GM18517 (cell line): ENCODE results near the gene MYH14.

Source experiments
- ATAC-seq: cut with Tn5 transposase; IDR thresholded peaks from one replicate; pipeline ENCODE4 v1.9.1; 2021; ENCODE audit warnings: mild to moderate bottlenecking, moderate library complexity; ENCODE audit not compliant: unreplicated experiment

Gene MYH14

DNA sequence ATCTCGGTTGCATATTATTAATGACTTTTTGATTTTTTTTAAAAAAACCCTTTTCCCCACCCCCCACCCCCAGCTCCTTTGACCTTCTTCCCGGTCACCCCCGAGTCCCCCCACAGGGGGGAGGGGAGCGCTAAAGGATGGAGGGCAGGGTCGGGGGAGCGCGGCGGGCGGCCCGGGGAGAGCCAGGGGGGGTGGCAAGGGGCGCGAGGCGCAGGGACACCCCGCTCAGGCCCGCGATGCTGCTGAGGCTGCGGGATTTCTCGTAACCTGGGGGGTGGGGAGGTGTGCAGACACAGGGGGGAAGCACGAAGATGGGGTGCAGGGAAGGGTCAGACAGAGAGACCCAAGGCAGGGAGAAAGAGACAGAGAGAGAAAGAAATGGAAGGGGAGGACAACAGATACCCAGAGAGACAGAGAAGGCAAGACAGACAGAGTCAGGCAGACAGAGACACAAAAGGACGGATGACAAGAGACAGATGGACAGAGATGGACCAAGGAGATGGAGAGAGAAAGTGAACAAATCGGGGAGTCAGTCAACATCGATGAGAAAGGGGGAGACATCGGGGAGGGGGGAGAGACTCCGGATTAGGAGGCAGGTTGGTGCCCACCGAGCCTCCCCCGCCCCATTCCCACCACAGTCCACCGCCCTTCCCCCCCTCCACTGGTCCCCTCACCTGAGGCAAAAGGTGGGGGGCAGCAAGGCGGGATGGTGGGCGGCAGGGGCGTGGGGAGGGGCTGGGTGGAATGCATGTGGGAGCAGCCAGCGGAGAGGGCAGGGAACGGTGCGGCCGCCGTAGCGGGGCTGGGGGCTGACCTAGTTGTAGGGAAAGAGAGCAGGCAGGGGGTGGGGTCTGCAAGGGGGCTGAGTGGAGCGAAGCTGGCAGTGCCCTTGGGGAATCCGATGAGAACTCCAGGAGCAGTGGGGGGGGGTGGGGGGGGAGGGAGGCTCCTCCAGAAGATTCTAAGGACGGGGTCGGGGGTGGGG, 111.6 kb downstream of the MYH14 start:
- no peak for ATAC-seq

DNA sequence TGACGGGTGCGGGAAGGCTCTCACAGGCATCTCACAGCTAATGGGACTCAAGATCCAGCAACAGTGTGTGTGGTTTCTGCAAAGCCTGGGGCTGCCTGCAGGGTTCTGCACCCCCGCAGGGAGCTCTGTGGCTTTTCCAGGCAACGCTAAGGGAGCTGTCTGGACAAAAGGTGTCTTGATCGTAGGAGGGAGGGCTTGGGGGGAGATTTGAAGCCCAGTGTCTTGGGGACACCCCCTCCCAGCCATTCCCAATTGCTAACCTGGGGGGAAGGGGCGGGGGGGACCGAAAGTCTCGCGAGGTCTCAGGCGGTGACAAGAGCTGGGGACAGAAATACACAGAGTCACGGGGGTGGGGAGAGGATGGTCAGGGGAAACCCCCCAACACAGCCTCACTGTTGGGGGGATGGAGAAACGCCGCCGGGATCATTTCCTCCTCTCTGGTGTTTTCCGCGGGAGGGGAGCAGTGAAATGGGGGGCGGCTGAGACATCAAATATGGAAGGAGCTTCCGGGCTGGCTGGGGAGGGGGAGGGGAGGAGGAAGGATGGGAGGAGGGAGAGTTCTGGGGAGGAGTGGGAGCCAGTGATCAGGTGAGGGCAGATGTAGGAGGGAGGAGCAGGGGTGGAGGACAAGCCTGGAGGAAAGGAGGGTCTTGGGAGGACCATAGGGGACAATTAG, 112.5 kb downstream of the MYH14 start:
- no peak for ATAC-seq

DNA sequence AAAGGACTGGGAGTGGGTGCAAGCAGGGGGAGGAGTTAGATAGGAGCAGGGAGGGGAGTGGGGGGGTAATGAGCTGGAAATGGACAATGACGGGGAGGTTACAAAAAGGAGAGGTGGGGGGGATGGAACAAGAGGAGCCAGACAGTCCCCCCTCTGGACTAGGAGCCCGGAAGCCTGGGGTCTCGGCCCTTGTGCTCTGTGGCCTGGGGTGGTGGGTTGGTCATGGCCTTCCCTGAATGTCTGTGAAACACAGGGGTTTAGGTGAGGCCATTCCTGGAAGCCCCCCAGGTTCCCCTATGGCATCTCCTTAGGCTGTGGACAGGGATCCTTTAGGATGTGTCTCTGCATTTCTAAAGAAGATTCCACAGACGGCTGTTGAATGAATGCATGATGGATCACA, 113.7 kb downstream of the MYH14 start:
- no peak for ATAC-seq

DNA sequence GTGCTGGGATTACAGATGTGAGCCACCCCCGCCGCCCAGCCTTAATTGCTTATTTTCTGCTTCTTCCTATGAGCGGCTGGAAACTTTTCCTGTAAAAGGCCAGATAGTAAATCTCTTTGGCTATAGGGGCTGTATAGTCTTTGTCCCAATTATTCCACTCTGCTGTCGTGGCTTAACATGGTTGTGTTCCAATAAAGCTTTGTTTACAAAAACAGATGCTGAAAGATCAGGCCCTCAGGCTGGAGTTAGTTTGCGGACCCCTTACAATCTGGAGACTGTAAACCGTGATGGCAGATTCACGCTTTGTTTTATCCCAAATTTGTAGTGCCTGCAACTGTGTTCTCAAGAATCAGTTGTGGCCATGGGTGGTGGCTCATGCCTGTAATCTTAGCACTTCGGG, 115.0 kb downstream of the MYH14 start:
- no peak for ATAC-seq

DNA sequence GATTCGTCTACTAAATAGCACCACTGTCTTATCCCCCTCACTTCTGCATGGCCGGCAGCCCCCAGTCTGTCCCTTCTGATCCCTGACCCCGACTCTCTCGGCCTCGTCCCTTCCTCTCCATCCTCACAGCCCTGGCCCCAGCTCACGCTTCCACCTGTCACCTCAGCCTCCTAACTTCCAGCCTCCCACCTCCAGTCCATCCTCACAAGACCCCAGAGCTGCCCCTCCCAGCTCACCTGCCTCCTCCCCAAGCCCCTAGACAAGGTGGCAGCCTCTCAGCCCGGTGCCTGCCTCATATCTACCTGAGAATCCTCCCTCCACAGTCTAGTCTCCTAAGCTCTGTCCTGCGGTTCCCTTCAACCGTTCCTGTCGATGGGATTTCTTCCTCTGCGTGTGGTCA, 115.7 kb downstream of the MYH14 start:
- ATAC-seq = no peak

DNA sequence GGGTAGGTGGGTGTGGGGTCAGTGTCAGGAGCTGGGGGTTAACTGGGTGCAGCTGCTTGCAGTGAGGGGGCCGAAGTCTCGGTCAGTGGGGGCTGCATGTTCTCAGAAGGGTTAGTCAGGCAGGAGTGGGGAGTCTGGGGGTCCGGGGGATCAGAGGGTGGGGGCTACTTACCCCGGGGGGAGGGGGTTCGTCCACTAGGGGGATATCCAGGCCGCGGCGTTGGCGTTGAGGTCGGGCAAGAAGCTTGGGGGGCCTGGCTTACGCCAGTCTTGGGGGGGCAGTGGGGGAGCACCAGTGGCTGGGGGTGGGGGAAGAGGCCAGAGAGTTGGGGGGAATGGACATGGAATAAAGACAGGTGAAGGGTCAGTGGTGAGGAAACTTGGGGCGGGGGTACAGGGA, 116.6 kb downstream of the MYH14 start:
- no peak for ATAC-seq

DNA sequence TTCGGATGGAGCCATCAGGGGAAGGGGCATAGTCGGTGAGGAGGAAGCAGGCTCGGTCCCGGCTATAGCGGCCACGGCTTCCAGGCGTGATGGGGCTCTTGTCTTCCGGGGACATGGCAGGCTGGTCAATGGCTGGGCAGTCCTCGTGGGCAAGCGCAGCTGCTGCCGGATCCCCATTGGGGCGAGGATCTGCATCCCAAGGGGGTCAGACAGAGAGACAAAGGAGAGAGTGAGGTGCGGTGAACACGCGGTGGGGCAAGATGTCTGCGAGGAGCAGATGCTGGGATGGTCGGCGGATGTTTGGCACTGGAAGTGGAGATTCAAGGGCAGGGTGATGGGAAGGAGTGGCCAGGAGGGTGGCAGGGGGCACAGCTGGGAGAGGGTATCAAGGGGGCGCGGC, 117.2 kb downstream of the MYH14 start:
- ATAC-seq = no peak

DNA sequence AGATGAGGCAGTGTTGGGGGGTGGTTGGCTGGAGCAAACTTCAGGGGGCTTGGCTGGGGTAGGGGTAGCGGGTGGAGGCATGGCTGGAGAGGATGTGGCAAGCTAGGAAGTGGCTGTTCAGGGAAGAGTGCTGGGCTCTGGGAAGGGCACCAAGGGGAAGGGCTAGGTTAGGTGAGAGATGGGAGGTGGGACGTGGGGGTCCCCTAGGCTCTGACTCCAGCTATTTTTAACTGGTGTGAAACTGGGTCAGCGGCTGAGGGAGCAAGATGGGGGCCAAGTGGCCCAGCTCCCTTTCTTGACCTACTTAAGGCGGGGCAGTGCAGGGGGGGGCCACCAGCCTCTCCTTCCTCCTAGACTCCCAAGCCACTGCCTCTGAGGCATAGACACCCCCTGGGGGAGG, 118.4 kb downstream of the MYH14 start:
- ATAC-seq = no peak

DNA sequence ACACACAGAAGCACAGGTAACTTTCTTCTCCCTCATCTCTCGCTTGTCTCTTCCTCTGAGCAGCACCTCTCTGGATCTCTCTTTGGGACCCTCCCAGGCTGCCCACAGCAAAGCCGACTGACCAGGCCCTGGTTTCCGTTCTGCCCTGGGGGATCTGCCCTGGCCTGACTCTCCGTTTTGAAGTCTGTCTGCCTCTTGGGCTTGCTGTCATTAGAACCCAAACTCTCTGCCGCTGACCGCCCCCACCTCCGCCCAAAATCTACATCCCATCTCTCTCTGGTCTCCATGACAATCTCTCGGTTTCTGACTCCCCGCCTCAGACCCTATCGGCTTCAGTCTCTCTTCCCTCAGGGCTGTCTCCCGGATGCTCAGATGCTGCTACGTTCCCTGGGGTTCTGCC, 118.8 kb downstream of the MYH14 start:
- ATAC-seq = no peak

DNA sequence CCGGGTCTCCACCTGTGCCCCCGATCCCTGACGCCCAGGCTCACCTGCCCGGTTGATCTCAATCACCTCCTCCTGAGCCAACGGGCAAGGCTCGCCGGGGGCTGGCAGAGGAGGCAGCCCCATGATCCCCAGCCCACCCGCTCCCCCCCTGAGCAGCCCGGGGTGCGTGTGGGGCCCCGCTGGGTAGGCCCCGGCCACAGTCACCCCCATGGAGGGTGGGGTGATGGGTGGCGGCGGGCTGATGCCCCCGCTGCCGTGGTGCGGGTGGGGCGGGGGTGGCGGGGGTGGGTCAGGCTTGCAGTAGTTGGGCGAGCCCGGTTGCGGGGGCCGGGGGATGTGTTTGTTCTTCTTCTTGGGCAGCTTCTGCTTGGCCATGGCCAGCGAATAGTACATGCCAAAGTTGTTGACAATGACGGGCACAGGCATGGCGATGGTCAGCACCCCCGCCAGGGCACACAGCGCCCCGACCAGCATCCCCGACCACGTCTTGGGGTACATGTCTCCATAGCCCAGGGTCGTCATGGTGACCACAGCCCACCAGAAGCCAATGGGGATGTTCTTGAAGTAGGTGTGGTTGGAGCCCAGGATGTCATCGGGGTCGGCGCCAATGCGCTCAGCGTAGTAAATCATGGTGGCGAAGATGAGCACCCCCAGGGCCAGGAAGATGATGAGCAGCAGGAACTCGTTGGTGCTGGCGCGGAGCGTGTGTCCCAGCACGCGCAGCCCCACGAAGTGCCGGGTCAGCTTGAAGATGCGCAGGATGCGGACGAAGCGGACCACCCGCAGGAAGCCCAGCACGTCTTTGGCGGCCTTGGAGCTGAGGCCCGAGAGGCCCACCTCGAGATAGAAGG, 119.7 kb downstream of the MYH14 start:
- no peak for ATAC-seq

DNA sequence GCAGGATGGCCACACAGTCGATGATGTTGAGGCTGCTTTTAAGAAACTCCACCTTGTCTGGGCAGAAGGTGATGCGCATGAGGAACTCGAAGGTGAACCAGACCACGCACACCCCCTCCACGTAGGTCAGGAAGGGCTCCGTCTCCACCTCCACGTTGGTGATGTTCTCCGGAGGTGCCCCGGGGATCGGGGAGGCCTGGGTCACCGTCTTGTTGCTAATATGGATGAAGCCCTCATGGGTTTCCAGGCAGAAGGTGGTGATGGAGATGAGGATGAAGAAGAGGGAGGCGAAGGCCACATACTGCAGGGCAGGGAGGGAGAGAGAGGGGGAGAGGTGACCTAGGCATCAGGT, 120.3 kb downstream of the MYH14 start:
- no peak for ATAC-seq

DNA sequence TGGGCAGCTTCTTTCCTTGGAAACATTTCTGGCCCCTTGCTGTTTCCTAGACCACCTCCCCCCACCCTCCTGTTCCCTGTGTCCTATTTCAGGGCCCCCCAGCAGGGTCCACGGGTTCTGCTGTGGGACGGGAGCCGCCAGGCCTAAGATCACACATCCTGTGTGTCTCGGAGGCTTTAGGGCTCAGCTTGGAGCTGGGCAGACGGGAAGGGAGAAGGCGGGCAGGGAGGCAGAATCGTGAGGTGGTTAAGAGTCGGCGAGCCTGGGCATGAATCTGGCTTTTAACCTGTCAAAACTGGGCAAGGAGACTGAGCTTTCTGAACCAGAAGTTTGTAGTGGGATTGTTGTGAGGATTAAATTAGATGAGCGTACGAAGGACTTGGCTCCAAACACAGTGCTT, 120.9 kb downstream of the MYH14 start:
- no peak for ATAC-seq

DNA sequence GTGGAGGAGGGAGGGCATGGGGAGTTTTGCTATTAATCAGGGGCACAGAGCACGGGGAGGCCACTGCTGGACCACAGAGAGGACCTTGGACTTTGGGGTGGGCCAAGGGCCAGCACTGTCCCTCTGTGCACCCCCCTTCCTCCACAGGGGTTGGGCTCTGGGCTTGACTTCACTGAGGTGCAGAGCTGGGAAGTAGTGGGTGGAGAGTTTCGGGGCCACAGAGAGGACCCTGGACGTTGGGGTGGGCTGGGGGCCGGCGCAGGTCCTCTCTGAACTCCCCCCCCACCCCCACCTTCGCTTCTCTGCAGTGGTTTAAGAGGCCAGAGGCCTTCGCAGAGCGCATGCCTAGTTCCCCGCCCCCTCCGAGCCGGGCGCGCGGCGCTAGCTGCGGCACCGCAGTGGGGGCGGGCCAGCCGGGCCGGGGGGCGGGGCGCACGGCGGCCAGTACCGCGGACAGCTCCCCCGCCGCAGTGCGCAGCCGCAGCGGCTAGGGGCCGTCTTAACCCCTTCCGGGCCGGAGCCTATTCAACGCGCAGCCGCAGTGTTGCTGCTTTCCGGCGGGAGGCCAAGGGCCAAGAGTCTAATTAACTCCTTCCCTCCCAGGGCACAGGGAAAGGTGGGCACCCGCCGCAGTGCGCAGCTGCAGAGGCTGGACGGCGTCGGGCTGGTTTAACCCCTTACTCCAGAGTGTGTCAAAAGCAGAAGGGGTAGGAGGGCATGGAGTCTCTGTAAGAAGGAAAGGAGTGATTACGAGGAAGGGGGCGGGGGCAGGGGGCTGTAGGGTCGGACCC, 122.1 kb downstream of the MYH14 start:
- ATAC-seq = no peak

DNA sequence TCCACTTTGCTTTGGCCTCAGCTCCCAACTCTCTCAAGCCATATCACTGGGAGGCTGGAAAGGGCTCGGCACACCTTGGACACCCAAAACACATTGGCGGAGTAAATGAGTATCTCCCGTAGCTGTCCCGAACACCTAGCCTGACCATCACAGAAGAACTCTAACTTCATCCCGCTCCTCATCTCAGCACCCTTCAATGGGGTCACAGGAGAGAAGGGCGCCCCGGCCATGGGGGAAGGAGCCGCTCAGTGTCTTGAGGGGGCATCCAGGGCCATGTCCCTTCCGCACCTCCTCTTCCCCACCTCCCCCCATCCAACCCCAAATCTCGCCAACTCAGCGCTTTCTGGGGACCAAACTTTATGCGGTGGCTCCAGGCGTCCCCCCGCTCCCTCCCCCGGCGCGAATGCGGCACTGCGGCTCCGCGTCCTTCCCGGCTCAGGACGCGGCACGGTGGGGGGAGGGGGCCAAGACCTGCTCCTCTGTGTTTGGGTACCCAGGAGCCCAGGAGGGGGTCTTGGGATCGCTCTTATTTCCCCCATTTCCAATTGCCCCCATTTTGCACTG, 122.8 kb downstream of the MYH14 start:
- no peak for ATAC-seq

DNA sequence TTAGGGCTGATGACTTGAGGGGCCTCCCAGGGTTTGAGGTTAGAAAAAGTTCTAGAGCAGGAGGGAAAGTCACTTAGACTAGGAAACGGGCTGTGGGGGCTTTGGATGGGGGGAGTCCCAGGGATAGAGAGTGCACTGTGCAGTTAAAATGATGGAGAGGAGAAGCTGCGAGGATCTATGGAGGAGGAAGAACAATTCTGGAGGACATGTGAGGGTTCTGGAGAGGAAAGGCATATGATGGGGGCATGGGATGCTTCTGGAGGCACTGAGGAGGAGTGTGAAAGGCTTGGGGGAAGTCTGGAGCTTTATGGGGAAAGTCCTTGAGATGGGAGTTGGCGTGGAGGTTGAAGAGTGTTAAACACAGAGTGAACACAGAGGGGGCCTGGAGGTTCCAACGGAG, 123.6 kb downstream of the MYH14 start:
- ATAC-seq = no peak

DNA sequence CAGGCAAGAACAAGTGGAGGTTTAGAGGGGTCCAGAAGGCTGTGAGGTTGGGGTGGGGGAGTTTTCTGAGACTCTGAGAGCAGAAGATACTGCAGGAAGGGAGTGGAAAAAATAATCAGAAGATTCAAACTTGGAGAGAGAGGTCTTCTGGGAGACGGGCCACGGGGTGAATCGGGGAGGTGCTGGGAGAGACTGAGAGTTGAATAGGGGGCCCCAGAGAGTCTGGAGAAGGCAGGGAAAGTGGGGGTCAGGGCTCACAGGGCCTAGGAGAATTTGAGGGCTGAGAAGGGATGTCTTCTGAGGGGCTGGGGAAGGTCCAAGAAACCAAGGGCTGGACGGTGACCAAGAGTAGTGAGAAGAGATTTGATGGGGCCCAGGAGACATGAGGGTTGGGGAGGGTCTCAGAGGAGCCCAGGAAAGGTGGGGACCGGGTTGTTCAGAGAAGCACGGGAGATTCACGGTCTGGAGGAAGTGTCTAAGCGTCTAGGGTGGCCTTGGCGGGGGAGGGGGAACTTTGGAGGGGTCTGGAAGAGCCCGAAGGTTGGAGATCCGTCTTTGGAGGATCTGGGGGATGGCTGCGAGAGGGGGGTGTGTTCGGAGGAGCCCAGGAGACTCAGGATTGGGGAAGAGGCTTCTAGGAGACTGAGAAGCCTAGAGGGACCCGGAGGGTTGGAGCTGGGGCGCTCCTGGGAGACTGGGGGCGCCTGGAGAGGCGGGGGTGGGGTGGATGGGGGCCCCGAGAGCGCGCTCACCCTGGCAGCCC, 124.2 kb downstream of the MYH14 start:
- ATAC-seq = no peak

DNA sequence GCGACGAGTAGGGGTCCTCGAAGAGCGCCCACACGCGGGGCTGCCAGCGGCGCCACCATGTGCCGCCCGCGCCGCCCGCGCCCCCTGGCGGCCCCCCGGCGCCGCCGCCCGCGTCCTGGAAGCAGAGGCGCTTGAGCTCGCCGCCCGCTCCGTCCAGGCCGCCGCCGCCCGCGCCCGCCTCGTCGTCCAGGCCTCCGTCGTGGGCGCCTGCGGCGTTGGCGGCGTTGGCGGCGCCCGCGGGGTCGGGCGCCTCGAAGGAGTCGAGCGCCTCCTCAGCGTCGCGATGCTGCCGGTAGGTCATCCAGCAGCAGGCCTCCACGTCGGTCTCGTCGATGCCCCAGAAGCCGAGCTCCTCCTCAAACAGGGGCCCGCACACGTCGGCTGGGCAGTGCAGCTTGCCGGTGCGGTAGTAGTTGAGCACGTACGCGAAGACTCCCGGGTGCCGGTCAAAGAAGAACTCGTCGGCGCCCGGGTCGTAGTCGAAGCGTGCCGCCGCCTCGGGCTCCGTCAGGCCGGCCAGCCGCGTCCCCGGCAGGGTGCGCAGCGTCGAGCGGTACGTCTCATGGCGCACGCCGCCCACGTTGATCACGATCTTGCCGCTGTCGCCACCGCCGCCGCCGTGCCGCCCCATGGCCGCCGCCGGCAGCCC, 124.9 kb downstream of the MYH14 start:
- no peak for ATAC-seq

DNA sequence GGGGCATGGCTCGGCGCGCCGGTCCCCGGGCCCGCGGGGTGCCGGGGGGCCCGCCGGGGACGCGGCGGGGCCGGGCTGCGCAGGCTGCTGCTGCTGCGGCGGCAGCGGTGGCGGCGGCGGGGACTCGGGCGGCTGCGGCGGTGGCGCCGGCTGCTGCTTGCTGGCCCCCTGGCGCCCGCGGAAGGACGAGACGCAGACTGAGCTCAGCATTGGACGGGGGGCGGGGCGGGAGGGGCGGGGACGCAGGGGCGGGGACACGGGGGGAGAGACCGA, 125.4 kb downstream of the MYH14 start:
- no peak for ATAC-seq

DNA sequence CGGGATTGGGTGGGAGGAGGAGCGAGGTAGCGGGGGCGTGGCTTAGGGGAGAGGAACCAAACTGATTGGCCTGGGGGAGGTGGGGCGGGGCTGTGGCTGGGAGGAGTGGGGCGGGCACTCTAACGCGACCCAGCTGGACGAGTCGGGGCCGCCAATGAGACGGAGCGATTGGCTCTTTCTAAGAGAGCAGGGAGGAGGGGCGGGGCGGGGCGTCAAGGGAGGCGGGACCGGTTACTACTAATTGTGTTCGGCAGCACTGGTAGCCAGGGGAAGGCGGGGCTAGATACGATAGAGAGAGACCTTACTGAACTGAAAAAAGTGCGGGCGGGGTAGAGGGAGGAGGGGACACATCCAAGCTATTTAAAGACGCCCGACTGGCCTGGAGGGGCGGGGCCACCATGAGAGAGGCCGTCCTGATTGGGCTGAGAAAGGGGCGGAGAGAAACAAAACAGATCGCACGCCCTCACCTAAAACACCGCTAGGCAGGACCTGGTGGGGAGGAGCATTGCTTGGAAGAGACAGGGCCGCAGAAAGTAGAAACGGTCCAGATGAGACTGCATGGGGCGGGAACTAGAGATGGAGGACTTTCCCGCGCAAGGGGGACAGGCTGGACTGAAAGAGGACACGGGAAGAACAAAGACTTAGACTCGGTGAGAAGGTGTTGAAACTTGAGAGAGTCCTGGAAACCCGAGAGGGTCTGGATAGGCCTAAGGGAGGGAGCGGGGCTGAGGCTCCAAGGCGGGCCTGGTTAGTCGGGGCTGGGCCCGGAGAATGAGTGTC, 125.9 kb downstream of the MYH14 start, which contains the start of gene KCNC3:
KCNC3 (minus strand) TSS at position 232 of the 780 bp plus-strand sequence. CDS start 295 bp downstream, outside the sequence.
- ATAC-seq = peak; percentile 52
